NK-92 treated with Interleukin-12 subunit alpha and Interleukin-12 subunit beta, amount 100 ng/mL, for 24 hours (cell line): ENCODE data around the gene MYPOP.

Experiments used
- DNase-seq: peaks from one replicate; lab custom pipeline; 2025; lab: John Stamatoyannopoulos, UW

MYPOP gene

GRCh38 chr19:45863335-45863839 is 39.0 kb downstream of the MYPOP start:
- no peak for DNase-seq

GRCh38 chr19:45862564-45863334 is 39.7 kb downstream of the MYPOP start, which contains the start of gene SYMPK:
TSS of gene SYMPK (minus strand) at chr19:45863147. CDS start at chr19:45854495, 8,652 bp downstream.
- DNase-seq = peak; percentile 98

- DNase-seq = no peak
Observed at GRCh38 chr19:45862271-45862563, 40.2 kb downstream of the MYPOP start.

GRCh38 chr19:45860359-45861259 is 41.8 kb downstream of the MYPOP start:
- DNase-seq = no peak

GRCh38 chr19:45854167-45854778 is 48.1 kb downstream of the MYPOP start:
- DNase-seq = no peak

- no peak for DNase-seq
Observed at GRCh38 chr19:45852983-45853382, 49.4 kb downstream of the MYPOP start.

- DNase-seq = no peak
Observed at GRCh38 chr19:45852145-45852750, 50.2 kb downstream of the MYPOP start.

- no peak for DNase-seq
Observed at GRCh38 chr19:45848922-45849321, 53.5 kb downstream of the MYPOP start.

- DNase-seq = no peak
Observed at GRCh38 chr19:45847663-45848062, 54.8 kb downstream of the MYPOP start.

GRCh38 chr19:45842198-45842597 is 60.2 kb downstream of the MYPOP start:
- no peak for DNase-seq
